Peyer's patch (tissue), 4 donors: Measurements from ENCODE around the gene ZNF549.

Experiments used
- POLR2A ChIP-seq, 2 donors: fragments of 450-650 bp; IDR thresholded peaks; one replicate each; pipeline ENCODE4 v1.5.1; 2017; ENCODE audit warnings: antibody characterized with exemption in 2 of 2, mild to moderate bottlenecking in 2 of 2, moderate library complexity in 2 of 2
- TF ChIP-seq, protein P1 (sequence below), 6 experiments: fragments of 450-650 bp in 4 of 6; fragments of 200-600 bp in 2 of 6; sonication (generic) in 1 of 6; IDR thresholded peaks; one replicate each; pipeline ENCODE4 v1.5.1; 2017 to 2019; ENCODE audit warnings: antibody characterized with exemption in 6 of 6, mild to moderate bottlenecking in 3 of 6, moderate library complexity in 1 of 6

GRCh38 chr19:57506163-57506562 is 21.0 kb upstream of the ZNF549 start:
- TF ChIP-seq, protein P1, sequence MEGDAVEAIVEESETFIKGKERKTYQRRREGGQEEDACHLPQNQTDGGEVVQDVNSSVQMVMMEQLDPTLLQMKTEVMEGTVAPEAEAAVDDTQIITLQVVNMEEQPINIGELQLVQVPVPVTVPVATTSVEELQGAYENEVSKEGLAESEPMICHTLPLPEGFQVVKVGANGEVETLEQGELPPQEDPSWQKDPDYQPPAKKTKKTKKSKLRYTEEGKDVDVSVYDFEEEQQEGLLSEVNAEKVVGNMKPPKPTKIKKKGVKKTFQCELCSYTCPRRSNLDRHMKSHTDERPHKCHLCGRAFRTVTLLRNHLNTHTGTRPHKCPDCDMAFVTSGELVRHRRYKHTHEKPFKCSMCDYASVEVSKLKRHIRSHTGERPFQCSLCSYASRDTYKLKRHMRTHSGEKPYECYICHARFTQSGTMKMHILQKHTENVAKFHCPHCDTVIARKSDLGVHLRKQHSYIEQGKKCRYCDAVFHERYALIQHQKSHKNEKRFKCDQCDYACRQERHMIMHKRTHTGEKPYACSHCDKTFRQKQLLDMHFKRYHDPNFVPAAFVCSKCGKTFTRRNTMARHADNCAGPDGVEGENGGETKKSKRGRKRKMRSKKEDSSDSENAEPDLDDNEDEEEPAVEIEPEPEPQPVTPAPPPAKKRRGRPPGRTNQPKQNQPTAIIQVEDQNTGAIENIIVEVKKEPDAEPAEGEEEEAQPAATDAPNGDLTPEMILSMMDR (IDR thresholded peaks at IDR 0.05) = no peak
- TF ChIP-seq POLR2A (IDR thresholded peaks at IDR 0.05) = no peak
